Measurements from ENCODE around the gene RTP2. TPM values are rescaled to one million over a fixed set of nuclear protein-coding genes. Genes with fewer than 3 reads are reported as not detected.

Gene RTP2
- total and polyA plus RNA-seq, 9 of the 15 experiments (the other 6 are each of a cell fraction or from before 2014, with no cell fraction given): not detected

DNA sequence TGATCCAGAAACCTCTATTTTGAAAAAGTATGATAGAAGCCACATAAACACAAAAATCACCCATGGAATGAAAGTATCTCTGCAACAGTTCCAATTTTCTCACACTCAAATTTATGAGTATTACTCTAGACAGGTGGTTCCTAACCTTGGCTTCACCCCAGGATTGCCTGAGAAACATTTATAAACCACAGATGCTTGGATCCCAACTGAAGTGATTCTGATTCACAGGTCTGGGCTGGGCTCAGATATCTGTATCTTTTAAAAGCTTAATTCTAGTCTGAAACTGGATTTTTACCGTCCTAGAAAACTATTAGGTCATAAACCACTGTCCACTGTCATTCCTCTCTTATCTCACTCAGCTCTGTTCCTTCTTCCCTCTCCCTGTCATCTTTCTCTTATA, 24.8 kb downstream of the RTP2 start:
- H3K27ac ChIP-seq (ENCODE audit: extremely low read depth, low read depth, low read length): no peak overlapping the region
- CTCF ChIA-PET (ENCODE audit: low intra/inter-chr PET ratio): interaction anchor here (0.7 to 5.2 kb wide), 3 partner anchors 53 to 458 kb away, joined by 3 to 147 read pairs (median 24); no protein-coding TSS in a partner anchor
- intact Hi-C loops (cut with micrococcal nuclease): loop anchor here (2.0 kb wide), 1 partner anchor 247 kb away; no protein-coding TSS in a partner anchor
- DNase-seq (ENCODE audit: extremely low read depth in 1 of 4, low spot score in 3 of 4): no peak
- H3K4me1 ChIP-seq (replicated peaks in 1 of 2; ENCODE audit: control insufficient read depth in 2 of 2, insufficient read depth in 2 of 2, low read length in 2 of 2): peaks cover 0 to 4% of the 10 kb centered on the region in 2 experiments; a peak in 1 of 5 replicates
- in situ Hi-C loops (cut with MboI): loop anchor here (5.0 kb wide), 2 partner anchors 360 to 450 kb away; no protein-coding TSS in a partner anchor
- ATAC-seq: no peak
- H4K20me1 ChIP-seq (replicated peaks; ENCODE audit: control insufficient read depth, insufficient read depth, low read length): no peaks in the 10 kb centered on the region
- no peak overlapping the region for H3K4me3 ChIP-seq
- no peaks in the 10 kb centered on the region for H3K9me3 ChIP-seq (replicated peaks; ENCODE audit: control insufficient read depth, insufficient read depth, low read depth, low read length)
- no peak overlapping the region for H3K4me2 ChIP-seq (ENCODE audit: insufficient read depth, low read length)
- 0% methylated on average over 1 of the region's 1 CpG for WGBS (ENCODE audit: insufficient coverage, low coverage, missing lambda C conversion rate)
- H3K79me2 ChIP-seq (ENCODE audit: control insufficient read depth, insufficient read depth, low read length): no peaks in the 10 kb centered on the region
- H2AFZ ChIP-seq (ENCODE audit: low read depth, low read length): no peak overlapping the region
- H3K9ac ChIP-seq (ENCODE audit: insufficient read depth in 1 of 2, low read depth in 2 of 2, low read length in 2 of 2): no peak overlapping the region
- no peak for FAIRE-seq
- no peaks in the 10 kb centered on the region for H3K9me1 ChIP-seq (ENCODE audit: control insufficient read depth, insufficient read depth, low read length)
- no peaks in the 10 kb centered on the region for H3K36me3 ChIP-seq (ENCODE audit: control insufficient read depth, insufficient read depth, low read length)
- POLR2A ChIA-PET: no interaction called here
- H3K27me3 ChIP-seq (ENCODE audit: control insufficient read depth in 2 of 2, insufficient read depth in 2 of 2, low read length in 2 of 2): no peaks in the 10 kb centered on the region
- BruUV-seq (replicated peaks): no TSS peak
- no peak for TF ChIP-seq ARID4B (CRISPR knock-in tag; IDR thresholded peaks at IDR 0.05)
- no peak for TF ChIP-seq DDX20 (tag; IDR thresholded peaks at IDR 0.05; ENCODE audit: low read depth)
- no peak for TF ChIP-seq NFIC (IDR thresholded peaks at IDR 0.05)
- TF ChIP-seq ZNF263 (CRISPR knock-in tag; IDR thresholded peaks at IDR 0.05; ENCODE audit: borderline replicate concordance): no peak
- TF ChIP-seq POLR2A (conservative IDR thresholded peaks at IDR 0.05): no peak
- TF ChIP-seq MYC (IDR thresholded peaks at IDR 0.05; ENCODE audit: low read depth, low read length): no peak
- TF ChIP-seq MYC (CRISPR knock-in tag; IDR thresholded peaks at IDR 0.05; ENCODE audit: borderline replicate concordance, low read depth): no peak
- TF ChIP-seq, protein P1, sequence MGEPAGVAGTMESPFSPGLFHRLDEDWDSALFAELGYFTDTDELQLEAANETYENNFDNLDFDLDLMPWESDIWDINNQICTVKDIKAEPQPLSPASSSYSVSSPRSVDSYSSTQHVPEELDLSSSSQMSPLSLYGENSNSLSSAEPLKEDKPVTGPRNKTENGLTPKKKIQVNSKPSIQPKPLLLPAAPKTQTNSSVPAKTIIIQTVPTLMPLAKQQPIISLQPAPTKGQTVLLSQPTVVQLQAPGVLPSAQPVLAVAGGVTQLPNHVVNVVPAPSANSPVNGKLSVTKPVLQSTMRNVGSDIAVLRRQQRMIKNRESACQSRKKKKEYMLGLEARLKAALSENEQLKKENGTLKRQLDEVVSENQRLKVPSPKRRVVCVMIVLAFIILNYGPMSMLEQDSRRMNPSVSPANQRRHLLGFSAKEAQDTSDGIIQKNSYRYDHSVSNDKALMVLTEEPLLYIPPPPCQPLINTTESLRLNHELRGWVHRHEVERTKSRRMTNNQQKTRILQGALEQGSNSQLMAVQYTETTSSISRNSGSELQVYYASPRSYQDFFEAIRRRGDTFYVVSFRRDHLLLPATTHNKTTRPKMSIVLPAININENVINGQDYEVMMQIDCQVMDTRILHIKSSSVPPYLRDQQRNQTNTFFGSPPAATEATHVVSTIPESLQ (CRISPR knock-in tag; IDR thresholded peaks at IDR 0.05): no peak
- no peak for TF ChIP-seq ZNF668 (CRISPR knock-in tag; IDR thresholded peaks at IDR 0.05)
- TF ChIP-seq ZNF766 (CRISPR knock-in tag; conservative IDR thresholded peaks at IDR 0.05): no peak
- TF ChIP-seq FOXP1 (CRISPR knock-in tag; IDR thresholded peaks at IDR 0.05): no peak
- no peak for TF ChIP-seq ZNF780A (CRISPR knock-in tag; IDR thresholded peaks at IDR 0.05)
- no peak for TF ChIP-seq EP400 (IDR thresholded peaks at IDR 0.05)

All from K562 (cell line).